K562 (cell line): Measurements from ENCODE around the gene CD19. TPM values are rescaled to one million over a fixed set of nuclear protein-coding genes. Genes with fewer than 3 reads are reported as not detected.
A peak's percentile ranks its signal among the peaks of the same experiment; 100 is the strongest.

Experiments used
- ARID2 ChIP-seq: fragments of 450-650 bp; IDR thresholded peaks from 2 replicates; pipeline ENCODE4 v1.6.1; 2017; ENCODE audit warnings: antibody characterized with exemption, mild to moderate bottlenecking
- CBX3 ChIP-seq, 2 experiments: IDR thresholded peaks; 1 replicate in 1 of 2; 2 replicates in 1 of 2; pipeline ENCODE4 v1.6.1; 2012; ENCODE audit warnings: inconsistent platforms in 2 of 2, low read length in 2 of 2, borderline replicate concordance in 1 of 2, control low read depth in 1 of 2
- E2F3 ChIP-seq: fragments of 250-450 bp; sonication (Bioruptor Pico); IDR thresholded peaks from 2 replicates; pipeline ENCODE4 v1.4.0; 2020; ENCODE audit warnings: mild to moderate bottlenecking
- FOS ChIP-seq: IDR thresholded peaks from 3 replicates; pipeline ENCODE4 v1.6.1; 2011; ENCODE audit not compliant: insufficient read length; ENCODE audit errors: extremely low read depth
- IRF2 ChIP-seq: sonication (generic); formaldehyde crosslinking; IDR thresholded peaks from 2 replicates; pipeline ENCODE4 v1.8.1; 2022; ENCODE audit warnings: mild to moderate bottlenecking, missing genetic modification reagents
- NCOA1 ChIP-seq: fragments of 450-650 bp; IDR thresholded peaks from 2 replicates; pipeline ENCODE4 v1.6.1; 2016; ENCODE audit warnings: low read depth
- POLR2B ChIP-seq: fragments of 450-650 bp; IDR thresholded peaks from 2 replicates; pipeline ENCODE4 v1.6.1; 2018; ENCODE audit warnings: low read depth; ENCODE audit not compliant: partially characterized antibody
- RBFOX2 ChIP-seq: fragments of 200-400 bp; formaldehyde crosslinking; IDR thresholded peaks from 2 replicates; pipeline ENCODE4 v1.6.1; 2017; ENCODE audit warnings: low read depth, mild to moderate bottlenecking, low read length, moderate library complexity
- SAFB ChIP-seq: fragments of 200-400 bp; formaldehyde crosslinking; IDR thresholded peaks from 2 replicates; pipeline ENCODE4 v1.6.1; 2017; ENCODE audit warnings: low read depth, low read length, borderline replicate concordance
- SMAD2 ChIP-seq: fragments of 150-350 bp; IDR thresholded peaks from 2 replicates; pipeline ENCODE4 v1.6.1; 2014; ENCODE audit warnings: low read depth, mild to moderate bottlenecking, low read length
- TAF1 ChIP-seq: IDR thresholded peaks from 2 replicates; pipeline ENCODE4 v1.6.1; 2011; ENCODE audit warnings: mild to moderate bottlenecking, low read length, moderate library complexity; ENCODE audit not compliant: insufficient read depth, control insufficient read depth, severe bottlenecking; ENCODE audit errors: extremely low read depth
- ZNF24 ChIP-seq: fragments of 450-650 bp; IDR thresholded peaks from 2 replicates; pipeline ENCODE4 v1.6.1; 2016
- polyA plus RNA-seq, 8 experiments: library from polyadenylated mRNA; depleted of rRNA in 4 of 8; stranded (reverse) in 5 of 8; unstranded in 3 of 8; fragments of >200 nt; fragmentation: Nextera tagmentation in 2 of 8; fragmentation: Illumina TruSeq in 1 of 8; extraction: Ambion mirVana in 2 of 8; extraction: Trizol in 1 of 8; gene quantifications; 2 replicates each; pipeline versions ENCODE4 v1.2.1 to v1.2.3, GENCODE V29; 2011 to 2014; ENCODE audit warnings: inconsistent platforms in 1 of 8, missing spikeins in 1 of 8
- total RNA-seq, 7 experiments: library from RNA; depleted of rRNA in 6 of 7; stranded (reverse); fragments of >200 nt in 6 of 7; fragmentation: Illumina TruSeq in 2 of 7; extraction: Trizol in 2 of 7; gene quantifications; 2 replicates each; pipeline versions ENCODE4 v1.2.1 to v1.2.3, GENCODE V29; 2011 to 2021; ENCODE audit warnings: low replicate concordance in 1 of 7
- TF ChIP-seq, protein P1 (sequence below): sonication (generic); formaldehyde crosslinking; IDR thresholded peaks from 2 replicates; pipeline ENCODE4 v1.8.0; 2022; ENCODE audit warnings: missing genetic modification reagents, mild to moderate bottlenecking, moderate library complexity, borderline replicate concordance
- TF ChIP-seq, protein P2 (sequence below): fragments of 250-450 bp; sonication (Bioruptor Pico); IDR thresholded peaks from 2 replicates; pipeline ENCODE4 v1.4.0; 2020
- TF ChIP-seq, protein P3 (sequence below), 2 experiments: fragments of 150-350 bp in 1 of 2; IDR thresholded peaks; 2 replicates each; pipeline ENCODE4 v1.6.1; 2012 to 2016; ENCODE audit warnings: low read depth in 2 of 2, low read length in 2 of 2, mild to moderate bottlenecking in 1 of 2, moderate library complexity in 1 of 2

The CD19 gene
- total and polyA plus RNA-seq, 9 of the 15 experiments (the other 6 are each of a cell fraction or from before 2014, with no cell fraction given) = 0.27 to 3.7 (median 2.0) TPM; not detected in 1

DNA sequence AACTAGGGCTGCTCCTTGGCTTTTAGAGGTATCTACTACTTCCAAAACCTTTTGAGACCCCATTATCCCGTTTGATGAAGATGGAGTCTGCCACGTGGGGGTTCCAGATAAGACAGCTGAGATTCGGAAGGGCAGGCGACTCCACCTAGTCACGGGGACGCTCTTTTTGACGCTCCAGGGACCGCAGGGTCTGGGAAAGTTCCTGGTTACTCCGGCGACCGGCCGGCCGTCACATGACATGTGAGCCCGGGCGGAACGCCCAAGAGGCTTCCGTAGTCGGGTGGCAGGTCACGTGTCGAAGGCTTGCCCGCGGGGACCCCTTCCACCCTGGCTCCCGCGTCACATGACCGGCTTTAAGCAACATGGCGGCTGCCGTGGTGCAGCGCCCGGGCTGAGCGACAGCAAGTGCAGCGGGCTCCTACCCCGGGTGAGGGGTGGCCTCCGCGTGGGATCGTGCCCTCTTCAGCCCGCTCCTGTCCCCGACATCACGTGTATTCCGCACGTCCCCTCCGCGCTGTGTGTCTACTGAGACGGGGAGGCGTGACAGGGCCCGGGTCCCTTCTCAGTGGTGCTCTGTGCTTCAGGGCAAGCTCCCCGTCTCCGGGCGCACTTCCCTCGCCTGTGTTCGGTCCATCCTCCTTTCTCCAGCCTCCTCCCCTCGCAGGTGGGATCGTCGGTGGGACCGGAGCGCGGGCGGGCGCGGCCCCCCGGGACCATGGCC lies 42.8 kb downstream of the CD19 start, which contains the start of gene SPNS1 (continued):
- TF ChIP-seq, protein P1, sequence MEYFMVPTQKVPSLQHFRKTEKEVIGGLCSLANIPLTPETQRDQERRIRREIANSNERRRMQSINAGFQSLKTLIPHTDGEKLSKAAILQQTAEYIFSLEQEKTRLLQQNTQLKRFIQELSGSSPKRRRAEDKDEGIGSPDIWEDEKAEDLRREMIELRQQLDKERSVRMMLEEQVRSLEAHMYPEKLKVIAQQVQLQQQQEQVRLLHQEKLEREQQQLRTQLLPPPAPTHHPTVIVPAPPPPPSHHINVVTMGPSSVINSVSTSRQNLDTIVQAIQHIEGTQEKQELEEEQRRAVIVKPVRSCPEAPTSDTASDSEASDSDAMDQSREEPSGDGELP (CRISPR knock-in tag) = peak; percentile 95
- TF ChIP-seq, protein P2, sequence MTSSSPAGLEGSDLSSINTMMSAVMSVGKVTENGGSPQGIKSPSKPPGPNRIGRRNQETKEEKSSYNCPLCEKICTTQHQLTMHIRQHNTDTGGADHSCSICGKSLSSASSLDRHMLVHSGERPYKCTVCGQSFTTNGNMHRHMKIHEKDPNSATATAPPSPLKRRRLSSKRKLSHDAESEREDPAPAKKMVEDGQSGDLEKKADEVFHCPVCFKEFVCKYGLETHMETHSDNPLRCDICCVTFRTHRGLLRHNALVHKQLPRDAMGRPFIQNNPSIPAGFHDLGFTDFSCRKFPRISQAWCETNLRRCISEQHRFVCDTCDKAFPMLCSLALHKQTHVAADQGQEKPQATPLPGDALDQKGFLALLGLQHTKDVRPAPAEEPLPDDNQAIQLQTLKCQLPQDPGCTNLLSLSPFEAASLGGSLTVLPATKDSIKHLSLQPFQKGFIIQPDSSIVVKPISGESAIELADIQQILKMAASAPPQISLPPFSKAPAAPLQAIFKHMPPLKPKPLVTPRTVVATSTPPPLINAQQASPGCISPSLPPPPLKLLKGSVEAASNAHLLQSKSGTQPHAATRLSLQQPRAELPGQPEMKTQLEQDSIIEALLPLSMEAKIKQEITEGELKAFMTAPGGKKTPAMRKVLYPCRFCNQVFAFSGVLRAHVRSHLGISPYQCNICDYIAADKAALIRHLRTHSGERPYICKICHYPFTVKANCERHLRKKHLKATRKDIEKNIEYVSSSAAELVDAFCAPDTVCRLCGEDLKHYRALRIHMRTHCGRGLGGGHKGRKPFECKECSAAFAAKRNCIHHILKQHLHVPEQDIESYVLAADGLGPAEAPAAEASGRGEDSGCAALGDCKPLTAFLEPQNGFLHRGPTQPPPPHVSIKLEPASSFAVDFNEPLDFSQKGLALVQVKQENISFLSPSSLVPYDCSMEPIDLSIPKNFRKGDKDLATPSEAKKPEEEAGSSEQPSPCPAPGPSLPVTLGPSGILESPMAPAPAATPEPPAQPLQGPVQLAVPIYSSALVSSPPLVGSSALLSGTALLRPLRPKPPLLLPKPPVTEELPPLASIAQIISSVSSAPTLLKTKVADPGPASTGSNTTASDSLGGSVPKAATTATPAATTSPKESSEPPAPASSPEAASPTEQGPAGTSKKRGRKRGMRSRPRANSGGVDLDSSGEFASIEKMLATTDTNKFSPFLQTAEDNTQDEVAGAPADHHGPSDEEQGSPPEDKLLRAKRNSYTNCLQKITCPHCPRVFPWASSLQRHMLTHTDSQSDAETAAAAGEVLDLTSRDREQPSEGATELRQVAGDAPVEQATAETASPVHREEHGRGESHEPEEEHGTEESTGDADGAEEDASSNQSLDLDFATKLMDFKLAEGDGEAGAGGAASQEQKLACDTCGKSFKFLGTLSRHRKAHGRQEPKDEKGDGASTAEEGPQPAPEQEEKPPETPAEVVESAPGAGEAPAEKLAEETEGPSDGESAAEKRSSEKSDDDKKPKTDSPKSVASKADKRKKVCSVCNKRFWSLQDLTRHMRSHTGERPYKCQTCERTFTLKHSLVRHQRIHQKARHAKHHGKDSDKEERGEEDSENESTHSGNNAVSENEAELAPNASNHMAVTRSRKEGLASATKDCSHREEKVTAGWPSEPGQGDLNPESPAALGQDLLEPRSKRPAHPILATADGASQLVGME = peak; percentile 93
- TF ChIP-seq, protein P3, sequence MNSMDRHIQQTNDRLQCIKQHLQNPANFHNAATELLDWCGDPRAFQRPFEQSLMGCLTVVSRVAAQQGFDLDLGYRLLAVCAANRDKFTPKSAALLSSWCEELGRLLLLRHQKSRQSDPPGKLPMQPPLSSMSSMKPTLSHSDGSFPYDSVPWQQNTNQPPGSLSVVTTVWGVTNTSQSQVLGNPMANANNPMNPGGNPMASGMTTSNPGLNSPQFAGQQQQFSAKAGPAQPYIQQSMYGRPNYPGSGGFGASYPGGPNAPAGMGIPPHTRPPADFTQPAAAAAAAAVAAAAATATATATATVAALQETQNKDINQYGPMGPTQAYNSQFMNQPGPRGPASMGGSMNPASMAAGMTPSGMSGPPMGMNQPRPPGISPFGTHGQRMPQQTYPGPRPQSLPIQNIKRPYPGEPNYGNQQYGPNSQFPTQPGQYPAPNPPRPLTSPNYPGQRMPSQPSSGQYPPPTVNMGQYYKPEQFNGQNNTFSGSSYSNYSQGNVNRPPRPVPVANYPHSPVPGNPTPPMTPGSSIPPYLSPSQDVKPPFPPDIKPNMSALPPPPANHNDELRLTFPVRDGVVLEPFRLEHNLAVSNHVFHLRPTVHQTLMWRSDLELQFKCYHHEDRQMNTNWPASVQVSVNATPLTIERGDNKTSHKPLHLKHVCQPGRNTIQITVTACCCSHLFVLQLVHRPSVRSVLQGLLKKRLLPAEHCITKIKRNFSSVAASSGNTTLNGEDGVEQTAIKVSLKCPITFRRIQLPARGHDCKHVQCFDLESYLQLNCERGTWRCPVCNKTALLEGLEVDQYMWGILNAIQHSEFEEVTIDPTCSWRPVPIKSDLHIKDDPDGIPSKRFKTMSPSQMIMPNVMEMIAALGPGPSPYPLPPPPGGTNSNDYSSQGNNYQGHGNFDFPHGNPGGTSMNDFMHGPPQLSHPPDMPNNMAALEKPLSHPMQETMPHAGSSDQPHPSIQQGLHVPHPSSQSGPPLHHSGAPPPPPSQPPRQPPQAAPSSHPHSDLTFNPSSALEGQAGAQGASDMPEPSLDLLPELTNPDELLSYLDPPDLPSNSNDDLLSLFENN (IDR thresholded peaks at IDR 0.05; ENCODE audit: low read depth in 2 of 2, low read length in 2 of 2) = 0 out of 4 replicates have a peak, but pooled peaks of 1 of the 2 experiments have one; percentile 65
- TF ChIP-seq IRF2 (CRISPR knock-in tag) (no peak), CBX3 (IDR thresholded peaks at IDR 0.05; ENCODE audit: borderline replicate concordance in 1 of 2, low read length in 2 of 2) (peak in 1 of 2 experiments; percentile 31; a peak in 1 of 3 replicates), FOS (peak; percentile 70), E2F3 (CRISPR knock-in tag) (no peak), POLR2B (peak; percentile 55), ZNF24 (peak; percentile 67; the same call in 1 of the 2 replicates), NCOA1 (peak; percentile 17; the same call in 1 of the 2 replicates), RBFOX2 (peak; percentile 88), SAFB (no peak), SMAD2 (no peak), TAF1 (peak; percentile 90), ARID2 (no peak)
